HepG2 (cell line): ENCODE results near the gene KLF13. TPM values are rescaled to one million over a fixed set of nuclear protein-coding genes. Genes with fewer than 3 reads are reported as not detected.

Source experiments
- ATF6 ChIP-seq: sonication (generic); formaldehyde crosslinking; conservative IDR thresholded peaks from 2 replicates; pipeline ENCODE4 v1.4.0; 2020; ENCODE audit warnings: missing genetic modification reagents
- CENPX ChIP-seq: sonication (generic); formaldehyde crosslinking; IDR thresholded peaks from 2 replicates; pipeline ENCODE4 v1.9.0; 2021; ENCODE audit warnings: mild to moderate bottlenecking, missing genetic modification reagents, moderate library complexity
- CHD2 ChIP-seq: IDR thresholded peaks from 2 replicates; pipeline ENCODE4 v1.6.1; 2011; ENCODE audit warnings: low read depth, low read length, improper control_type of control experiment
- ETV5 ChIP-seq: IDR thresholded peaks from 2 replicates; pipeline ENCODE4 v1.6.1; 2018; ENCODE audit warnings: missing biosample characterization, missing genetic modification reagents, inconsistent platforms, borderline replicate concordance
- HNRNPH1 ChIP-seq: fragments of 200-400 bp; formaldehyde crosslinking; optimal IDR thresholded peaks from 2 replicates; pipeline ENCODE3; 2017; ENCODE audit warnings: mild to moderate bottlenecking, low read depth, low read length
- JARID2 ChIP-seq: sonication (generic); formaldehyde crosslinking; IDR thresholded peaks from 2 replicates; pipeline ENCODE4 v1.8.1; 2023; ENCODE audit warnings: missing genetic modification reagents, inconsistent platforms; ENCODE audit not compliant: insufficient replicate concordance
- KDM5B ChIP-seq: sonication (generic); formaldehyde crosslinking; IDR thresholded peaks from 2 replicates; pipeline ENCODE4 v1.4.0; 2020; ENCODE audit warnings: missing genetic modification reagents, mild to moderate bottlenecking, borderline replicate concordance
- NCOA5 ChIP-seq: sonication (generic); formaldehyde crosslinking; IDR thresholded peaks from 2 replicates; pipeline ENCODE4 v1.4.0; 2020; ENCODE audit warnings: missing genetic modification reagents
- PAX8 ChIP-seq: sonication (generic); formaldehyde crosslinking; IDR thresholded peaks from 2 replicates; pipeline ENCODE4 v1.8.0; 2022; ENCODE audit warnings: mild to moderate bottlenecking, missing genetic modification reagents, borderline replicate concordance
- PHF5A ChIP-seq: IDR thresholded peaks from one replicate; pipeline ENCODE4 v1.6.1; 2018; ENCODE audit warnings: low read depth, missing genetic modification reagents; ENCODE audit not compliant: unreplicated experiment
- POGK ChIP-seq: sonication (generic); formaldehyde crosslinking; conservative IDR thresholded peaks from 2 replicates; pipeline ENCODE4 v1.8.0; 2022; ENCODE audit warnings: mild to moderate bottlenecking, moderate library complexity, missing genetic modification reagents
- REXO4 ChIP-seq: sonication (generic); formaldehyde crosslinking; IDR thresholded peaks from 2 replicates; pipeline ENCODE4 v1.8.0; 2022; ENCODE audit warnings: missing genetic modification reagents, mild to moderate bottlenecking, borderline replicate concordance
- RFX3 ChIP-seq: IDR thresholded peaks from 2 replicates; pipeline ENCODE4 v1.6.1; 2016; ENCODE audit warnings: missing biosample characterization, missing genetic modification reagents
- RXRB ChIP-seq: IDR thresholded peaks from 2 replicates; pipeline ENCODE4 v1.6.1; 2016; ENCODE audit warnings: borderline replicate concordance, missing genetic modification reagents, missing compliant biosample characterization
- ZBTB33 ChIP-seq: sonication (generic); formaldehyde crosslinking; IDR thresholded peaks from 2 replicates; pipeline ENCODE4 v1.4.0; 2020; ENCODE audit warnings: missing genetic modification reagents
- ZKSCAN1 ChIP-seq: fragments of 150-350 bp; IDR thresholded peaks from 2 replicates; pipeline ENCODE4 v1.6.1; 2014; ENCODE audit warnings: low read length
- ZNF24 ChIP-seq: fragments of 450-650 bp; IDR thresholded peaks from 2 replicates; pipeline ENCODE4 v1.6.1; 2017; ENCODE audit warnings: antibody characterized with exemption, mild to moderate bottlenecking
- ZNF431 ChIP-seq: sonication (generic); formaldehyde crosslinking; IDR thresholded peaks from 2 replicates; pipeline ENCODE4 v1.9.0; 2022; ENCODE audit warnings: missing genetic modification reagents, low read depth, mild to moderate bottlenecking, borderline replicate concordance
- ZNF44 ChIP-seq: sonication (generic); formaldehyde crosslinking; IDR thresholded peaks from 2 replicates; pipeline ENCODE4 v1.5.1; 2020; ENCODE audit warnings: mild to moderate bottlenecking, missing genetic modification reagents
- ZNF484 ChIP-seq: sonication (generic); formaldehyde crosslinking; IDR thresholded peaks from 2 replicates; pipeline ENCODE4 v1.5.1; 2020; ENCODE audit warnings: mild to moderate bottlenecking, low read depth, missing genetic modification reagents, borderline replicate concordance
- ZNF607 ChIP-seq: sonication (generic); formaldehyde crosslinking; IDR thresholded peaks from 2 replicates; pipeline ENCODE4 v1.5.1; 2020; ENCODE audit warnings: missing genetic modification reagents, mild to moderate bottlenecking, borderline replicate concordance
- ZNF839 ChIP-seq: sonication (generic); formaldehyde crosslinking; IDR thresholded peaks from 2 replicates; pipeline ENCODE4 v1.4.0; 2020; ENCODE audit warnings: missing genetic modification reagents, mild to moderate bottlenecking, borderline replicate concordance
- ZNF883 ChIP-seq: sonication (generic); formaldehyde crosslinking; IDR thresholded peaks from 2 replicates; pipeline ENCODE4 v1.5.1; 2020; ENCODE audit warnings: mild to moderate bottlenecking, missing genetic modification reagents; ENCODE audit errors: not compliant biosample characterization
- ZSCAN29 ChIP-seq: sonication (generic); formaldehyde crosslinking; conservative IDR thresholded peaks from 2 replicates; pipeline ENCODE4 v1.4.0; 2020; ENCODE audit warnings: mild to moderate bottlenecking, missing genetic modification reagents
- polyA plus RNA-seq, 8 experiments: library from polyadenylated mRNA; depleted of rRNA in 3 of 8; stranded (reverse) in 7 of 8; unstranded in 1 of 8; fragments of >200 nt; fragmentation: Illumina TruSeq in 4 of 8; extraction: Trizol in 4 of 8; gene quantifications; 2 replicates each; pipeline versions ENCODE4 v1.2.1 to v1.2.3, GENCODE V29; 2011 to 2016; ENCODE audit warnings: low read depth in 4 of 8, missing spikeins in 1 of 8, mixed read lengths in 1 of 8; ENCODE audit not compliant: insufficient read depth in 1 of 8
- total RNA-seq, 5 experiments: library from RNA; depleted of rRNA; stranded (reverse); fragments of >200 nt; fragmentation: Illumina TruSeq; extraction: Trizol; gene quantifications; 2 replicates each; pipeline ENCODE4 v1.2.3, GENCODE V29; 2016; ENCODE audit warnings: low read depth in 1 of 5

The KLF13 gene
- total and polyA plus RNA-seq, 2 of the 13 experiments (the other 11 are each of a cell fraction or from before 2014, with no cell fraction given), result 16.8 to 25.1 TPM

- TF ChIP-seq NCOA5 (CRISPR knock-in tag) (no peak), ETV5 (peak; percentile 85; the same call in 1 of the 2 replicates), ZSCAN29 (CRISPR knock-in tag) (peak; percentile 43; the same call in 1 of the 2 replicates), KDM5B (CRISPR knock-in tag) (no peak; the same call in 1 of the 2 replicates), PAX8 (CRISPR knock-in tag) (no peak), ZNF44 (CRISPR knock-in tag) (peak; percentile 59; the same call in 1 of the 2 replicates), CENPX (no peak), ZKSCAN1 (no peak), ZNF839 (CRISPR knock-in tag) (no peak), JARID2 (CRISPR knock-in tag) (no peak), POGK (CRISPR knock-in tag) (peak; percentile 82), ZNF484 (CRISPR knock-in tag) (no peak), ZBTB33 (peak; percentile 60; the same call in 1 of the 2 replicates), ATF6 (no peak), HNRNPH1 (no peak), REXO4 (CRISPR knock-in tag) (no peak), ZNF24 (no peak), RFX3 (CRISPR knock-in tag) (no peak; the same call in 1 of the 2 replicates), ZNF883 (peak; percentile 61), ZNF431 (CRISPR knock-in tag) (peak; percentile 79; the same call in 1 of the 2 replicates), ZNF607 (no peak), PHF5A (CRISPR knock-in tag) (peak; percentile 66), CHD2 (no peak), RXRB (CRISPR knock-in tag) (peak; percentile 96)
These were observed 29.7 kb upstream of the KLF13 start (continued) for GRCh38 chr15:31296646-31297574.
